GM19025 (cell line): ENCODE measurements around the gene INVS.
"Not testable (repeated sequence)": the region's sequence is repeated elsewhere in the genome, so short reads cannot be mapped to it uniquely, and the experiment has no call there.

Experiments
- ATAC-seq: cut with Tn5 transposase; IDR thresholded peaks from one replicate; pipeline ENCODE4 v1.9.1; 2021; ENCODE audit warnings: mild to moderate bottlenecking, low read depth, moderate library complexity; ENCODE audit not compliant: unreplicated experiment

INVS gene

GRCh38 chr9:100191264-100191663, 92.2 kb downstream of the INVS start:
- no peak for ATAC-seq

- no peak for ATAC-seq
Measured at GRCh38 chr9:100193078-100193477, 94.0 kb downstream of the INVS start.

GRCh38 chr9:100196215-100196614, 97.2 kb downstream of the INVS start:
- ATAC-seq = no peak

GRCh38 chr9:100196828-100197227, 97.8 kb downstream of the INVS start:
- no peak for ATAC-seq

GRCh38 chr9:100197553-100197952, 98.5 kb downstream of the INVS start:
- no peak for ATAC-seq

GRCh38 chr9:100202806-100203205, 103.8 kb downstream of the INVS start:
- no peak for ATAC-seq

- ATAC-seq = no peak
Measured at GRCh38 chr9:100204796-100205195, 105.8 kb downstream of the INVS start.

GRCh38 chr9:100206899-100207298, 107.9 kb downstream of the INVS start:
- no peak for ATAC-seq

GRCh38 chr9:100208673-100209072, 109.6 kb downstream of the INVS start:
- no peak for ATAC-seq

GRCh38 chr9:100211476-100211875, 112.4 kb downstream of the INVS start:
- ATAC-seq = no peak

GRCh38 chr9:100213730-100214477, 114.9 kb downstream of the INVS start:
- ATAC-seq = no peak

GRCh38 chr9:100216178-100216787, 117.2 kb downstream of the INVS start:
- no peak for ATAC-seq

GRCh38 chr9:100217536-100217935, 118.5 kb downstream of the INVS start:
- no peak for ATAC-seq

- no peak for ATAC-seq
Measured at GRCh38 chr9:100219347-100219746, 120.3 kb downstream of the INVS start.

GRCh38 chr9:100220936-100221335, 121.9 kb downstream of the INVS start:
- ATAC-seq = no peak

- no peak for ATAC-seq
Measured at GRCh38 chr9:100221538-100221937, 122.5 kb downstream of the INVS start.

- no peak for ATAC-seq
Measured at GRCh38 chr9:100222674-100223073, 123.6 kb downstream of the INVS start.

- ATAC-seq = no peak
Measured at GRCh38 chr9:100227636-100228035, 128.6 kb downstream of the INVS start.

GRCh38 chr9:100228352-100228869, 129.4 kb downstream of the INVS start:
- ATAC-seq = no peak

GRCh38 chr9:100229136-100229535, 130.1 kb downstream of the INVS start:
- ATAC-seq = no peak

GRCh38 chr9:100229561-100229960, 130.5 kb downstream of the INVS start:
- ATAC-seq = no peak

GRCh38 chr9:100236986-100237385, 137.9 kb downstream of the INVS start:
- not testable (repeated sequence) for ATAC-seq
